ENCODE data around the gene ME3.

Gene ME3

GRCh38 chr11:86511086-86511551, 161.3 kb downstream of the ME3 start:
- no peak for TF ChIP-seq CTCF (IDR thresholded peaks at IDR 0.05; ENCODE audit: control insufficient read depth, insufficient read depth, low read depth, low read length, missing control alignments)
- no peak overlapping the region for H3K4me3 ChIP-seq (ENCODE audit: control insufficient read depth, low read depth, low read length)
- DNase-seq (ENCODE audit: low read depth) = no peak

GRCh38 chr11:86510674-86511073, 161.7 kb downstream of the ME3 start:
- no peak for DNase-seq (ENCODE audit: low read depth)
- TF ChIP-seq CTCF (IDR thresholded peaks at IDR 0.05; ENCODE audit: control insufficient read depth, insufficient read depth, low read depth, low read length, missing control alignments) = no peak
- no peak overlapping the region for H3K4me3 ChIP-seq (ENCODE audit: control insufficient read depth, low read depth, low read length)

- no peak overlapping the region for H3K4me3 ChIP-seq (ENCODE audit: control insufficient read depth, low read depth, low read length)
- no peak for TF ChIP-seq CTCF (IDR thresholded peaks at IDR 0.05; ENCODE audit: control insufficient read depth, insufficient read depth, low read depth, low read length, missing control alignments)
Measured at GRCh38 chr11:86510097-86510496, 162.3 kb downstream of the ME3 start.

GRCh38 chr11:86509588-86509974, 162.8 kb downstream of the ME3 start:
- no peak overlapping the region for H3K4me3 ChIP-seq (ENCODE audit: control insufficient read depth, low read depth, low read length)
- no peak for DNase-seq (ENCODE audit: low read depth)
- no peak for TF ChIP-seq CTCF (IDR thresholded peaks at IDR 0.05; ENCODE audit: control insufficient read depth, insufficient read depth, low read depth, low read length, missing control alignments)

More at GRCh38 chr11:86510097-86510496, 162.3 kb downstream of the ME3 start:
- no peak for DNase-seq (ENCODE audit: low read depth)

GRCh38 chr11:86508604-86509587, 163.5 kb downstream of the ME3 start:
- no peak overlapping the region for H3K4me3 ChIP-seq (ENCODE audit: control insufficient read depth, low read depth, low read length)
- no peak for DNase-seq (ENCODE audit: low read depth)
- no peak for TF ChIP-seq CTCF (IDR thresholded peaks at IDR 0.05; ENCODE audit: control insufficient read depth, insufficient read depth, low read depth, low read length, missing control alignments)

GRCh38 chr11:86507249-86507845, 165.1 kb downstream of the ME3 start:
- TF ChIP-seq CTCF (IDR thresholded peaks at IDR 0.05; ENCODE audit: control insufficient read depth, insufficient read depth, low read depth, low read length, missing control alignments) = no peak

More at GRCh38 chr11:86507249-86507845, 165.1 kb downstream of the ME3 start:
- no peak overlapping the region for H3K4me3 ChIP-seq (ENCODE audit: control insufficient read depth, low read depth, low read length)
- DNase-seq (ENCODE audit: low read depth) = no peak

Measured in AG09309 (cell line).